Astrocyte of the spinal cord (primary cell): ENCODE measurements around the gene ASCL5.
A peak's percentile ranks its signal among the peaks of the same experiment; 100 is the strongest.

ENCODE experiments used
- DNase-seq: peaks from one replicate; pipeline ENCODE4 v3.0.0; 2011; ENCODE audit warnings: low read depth, low spot score
- H3K4me3 ChIP-seq: 2 replicates; pipeline ENCODE4 v1.5.1; 2011; ENCODE audit warnings: low read depth, mild to moderate bottlenecking, low read length, moderate library complexity
- CTCF ChIP-seq: IDR thresholded peaks from 2 replicates; pipeline ENCODE4 v1.5.1; 2012; ENCODE audit warnings: low read depth, mild to moderate bottlenecking, low read length, inconsistent platforms
- in situ Hi-C: cut with HindIII; loops from 2 replicates; pipeline ENCODE4 v1.10.0; 2017; ENCODE audit warnings: low sequenced_read_pairs

ASCL5 gene

GRCh38 chr1:201089596-201089995 lies 37.4 kb downstream of the ASCL5 start:
- no peak for DNase-seq
- H3K4me3 ChIP-seq = no peak overlapping the region
- no peak for TF ChIP-seq CTCF
- in situ Hi-C loops = no loop called here

- no peak overlapping the region for H3K4me3 ChIP-seq
- in situ Hi-C loops = no loop called here
- no peak for DNase-seq
- no peak for TF ChIP-seq CTCF
These were observed 38.0 kb downstream of the ASCL5 start for GRCh38 chr1:201088901-201089525.

- in situ Hi-C loops = no loop called here
- DNase-seq = no peak
- no peak overlapping the region for H3K4me3 ChIP-seq
- no peak for TF ChIP-seq CTCF
These were observed 38.6 kb downstream of the ASCL5 start for GRCh38 chr1:201088395-201088794.

- peak; percentile 76 for TF ChIP-seq CTCF
- DNase-seq = peak; percentile 25
- in situ Hi-C loops = no loop called here
- H3K4me3 ChIP-seq = no peak overlapping the region
These were observed 40.9 kb downstream of the ASCL5 start for GRCh38 chr1:201085902-201086735.

- TF ChIP-seq CTCF = no peak
- no peak overlapping the region for H3K4me3 ChIP-seq
- no peak for DNase-seq
- in situ Hi-C loops = no loop called here
These were observed 42.7 kb downstream of the ASCL5 start for GRCh38 chr1:201084295-201084694.

- in situ Hi-C loops = no loop called here
- no peak overlapping the region for H3K4me3 ChIP-seq
- no peak for DNase-seq
- no peak for TF ChIP-seq CTCF
These were observed 43.2 kb downstream of the ASCL5 start for GRCh38 chr1:201083741-201084140.
